ENCODE data around the gene KLF8. TPM values are rescaled to one million over a fixed set of nuclear protein-coding genes. Genes with fewer than 3 reads are reported as not detected.

Gene KLF8
- total RNA-seq, 2 donors from 2014 or later = 5.6 to 22.8 TPM

DNA sequence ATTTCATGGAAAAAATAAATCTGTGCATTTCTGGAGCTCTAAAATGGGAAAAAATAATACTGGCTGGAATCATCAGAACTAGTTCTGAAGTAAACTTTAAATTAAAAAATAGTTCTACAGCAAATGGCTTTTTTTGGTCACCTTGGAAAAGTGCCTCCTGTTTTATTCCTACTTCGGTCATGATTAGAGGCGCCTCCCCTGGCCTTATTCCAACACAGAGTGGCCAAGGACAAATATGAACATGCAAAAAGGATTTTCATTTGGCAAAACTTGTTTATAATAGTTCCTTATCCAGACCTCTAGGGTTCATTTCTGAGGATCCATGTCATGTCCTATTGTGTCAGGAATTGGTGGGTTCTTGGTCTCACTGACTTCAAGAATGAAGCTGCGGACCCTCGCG is 11.1 kb upstream of the KLF8 start:
- Histone ChIP-seq H3K36me3 (no peaks in the 10 kb centered on the region), H3K4me1 (replicated peaks) (no peaks in the 10 kb centered on the region), H3K27me3 (replicated peaks; ENCODE audit: insufficient read depth) (no peaks in the 10 kb centered on the region), H3K9me3 (no peaks in the 10 kb centered on the region), H3K27ac (no peak overlapping the region), H3K4me3 (no peak overlapping the region)
- WGBS = 63% methylated on average over 5 of the region's 5 CpGs
- no peak for TF ChIP-seq CTCF (IDR thresholded peaks at IDR 0.05)
- TF ChIP-seq POLR2A (IDR thresholded peaks at IDR 0.05) = no peak
- TF ChIP-seq POLR2AphosphoS5 (IDR thresholded peaks at IDR 0.05) = no peak
- DNase-seq (ENCODE audit: low spot score) = no peak
- intact Hi-C loops (cut with DNase I) = no loop called here

DNA sequence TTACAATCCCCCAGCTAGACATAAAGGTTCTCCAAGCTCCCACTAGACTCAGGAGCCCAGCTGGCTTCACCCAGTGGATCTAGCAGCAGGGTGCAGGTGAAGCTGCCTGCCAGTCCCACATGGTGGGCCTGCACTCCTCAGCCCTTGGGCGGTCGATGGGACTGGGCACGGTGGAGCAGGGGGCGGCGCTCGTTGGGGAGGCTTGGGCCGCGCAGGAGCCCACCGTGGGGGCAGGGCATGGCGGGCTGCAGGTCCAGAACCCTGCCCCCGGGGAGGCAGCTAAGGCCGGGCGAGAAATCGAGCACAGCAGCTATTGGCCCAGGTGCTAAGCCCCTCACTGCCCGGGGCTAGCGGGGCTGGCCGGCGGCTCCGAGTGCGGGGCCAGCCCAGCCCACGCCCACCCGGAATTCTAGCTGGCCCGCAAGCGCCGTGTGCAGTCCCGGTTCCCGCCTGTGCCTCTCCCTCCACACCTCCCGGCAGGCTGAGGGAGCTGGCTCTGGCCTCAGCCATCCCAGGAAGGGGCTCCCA is 9.6 kb upstream of the KLF8 start:
- no peak overlapping the region for H3K27ac ChIP-seq
- no peaks in the 10 kb centered on the region for H3K27me3 ChIP-seq (replicated peaks; ENCODE audit: insufficient read depth)
- no peaks in the 10 kb centered on the region for H3K36me3 ChIP-seq
- 100% methylated on average over 1 of the region's 28 CpGs for WGBS
- DNase-seq (ENCODE audit: low spot score) = no peak
- no peaks in the 10 kb centered on the region for H3K4me1 ChIP-seq (replicated peaks)
- no peak for TF ChIP-seq POLR2A (IDR thresholded peaks at IDR 0.05)
- TF ChIP-seq CTCF (IDR thresholded peaks at IDR 0.05) = no peak
- TF ChIP-seq POLR2AphosphoS5 (IDR thresholded peaks at IDR 0.05) = no peak
- no peaks in the 10 kb centered on the region for H3K9me3 ChIP-seq
- intact Hi-C loops (cut with DNase I) = no loop called here
- H3K4me3 ChIP-seq = no peak overlapping the region

- H3K4me1 ChIP-seq (replicated peaks) = no peaks in the 10 kb centered on the region
- TF ChIP-seq CTCF (IDR thresholded peaks at IDR 0.05) = no peak
- TF ChIP-seq POLR2AphosphoS5 (IDR thresholded peaks at IDR 0.05) = no peak
- TF ChIP-seq POLR2A (IDR thresholded peaks at IDR 0.05) = no peak
- no peaks in the 10 kb centered on the region for H3K9me3 ChIP-seq
- WGBS = 78% methylated on average over 1 of the region's 1 CpG
- H3K36me3 ChIP-seq = no peaks in the 10 kb centered on the region
- H3K4me3 ChIP-seq = no peak overlapping the region
- intact Hi-C loops (cut with DNase I) = no loop called here
- DNase-seq (ENCODE audit: low spot score) = no peak
- H3K27me3 ChIP-seq (replicated peaks; ENCODE audit: insufficient read depth) = no peaks in the 10 kb centered on the region
- no peak overlapping the region for H3K27ac ChIP-seq
These were observed 5.2 kb upstream of the KLF8 start for GRCh38 chrX:56226980-56227379.

DNA sequence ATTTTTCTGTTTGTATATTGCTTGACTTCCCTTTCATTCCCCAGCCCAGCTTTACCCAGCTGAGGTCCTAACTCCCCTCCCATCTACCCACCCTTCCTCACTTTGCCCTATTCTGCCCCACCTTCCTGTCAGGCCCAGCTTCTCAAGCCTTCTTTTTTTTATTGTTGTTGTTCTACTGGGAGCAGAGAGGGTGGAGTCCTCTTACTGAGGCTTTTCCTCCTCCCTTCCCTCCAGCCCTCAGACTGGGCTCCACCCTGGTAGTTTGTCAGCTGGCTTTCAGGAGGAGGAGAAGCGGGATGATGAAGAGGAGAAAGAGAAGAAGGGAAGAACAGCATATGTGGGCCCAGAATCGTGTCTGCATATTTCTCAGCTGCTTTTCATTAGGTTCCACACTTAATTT is 3.2 kb upstream of the KLF8 start:
- Histone ChIP-seq H3K36me3 (no peaks in the 10 kb centered on the region), H3K9me3 (no peaks in the 10 kb centered on the region), H3K4me1 (replicated peaks) (no peaks in the 10 kb centered on the region), H3K4me3 (no peak overlapping the region), H3K27ac (no peak overlapping the region), H3K27me3 (replicated peaks; ENCODE audit: insufficient read depth) (no peaks in the 10 kb centered on the region)
- intact Hi-C loops (cut with DNase I) = no loop called here
- DNase-seq (ENCODE audit: low spot score) = peak; percentile 4
- TF ChIP-seq POLR2A (IDR thresholded peaks at IDR 0.05) (no peak), CTCF (IDR thresholded peaks at IDR 0.05) (no peak), POLR2AphosphoS5 (IDR thresholded peaks at IDR 0.05) (no peak)
- WGBS = 40% methylated on average over 2 of the region's 2 CpGs

- 36% methylated on average over 10 of the region's 10 CpGs for WGBS
- H3K27me3 ChIP-seq (replicated peaks; ENCODE audit: insufficient read depth) = no peaks in the 10 kb centered on the region
- intact Hi-C loops (cut with DNase I) = loop anchor here (10.0 kb wide), 2 partner anchors 333 to 517 kb away; partner anchors contain the start of genes RRAGB and UBQLN2
- no peak for DNase-seq (ENCODE audit: low spot score)
- no peaks in the 10 kb centered on the region for H3K9me3 ChIP-seq
- H3K4me3 ChIP-seq = peak overlapping the region; percentile 30 to 33
- no peak overlapping the region for H3K27ac ChIP-seq
- H3K4me1 ChIP-seq (replicated peaks) = no peaks in the 10 kb centered on the region
- no peaks in the 10 kb centered on the region for H3K36me3 ChIP-seq
- no peak for TF ChIP-seq POLR2AphosphoS5 (IDR thresholded peaks at IDR 0.05)
- no peak for TF ChIP-seq CTCF (IDR thresholded peaks at IDR 0.05)
- TF ChIP-seq POLR2A (IDR thresholded peaks at IDR 0.05) = no peak
These were observed 542 bp upstream of the KLF8 start for GRCh38 chrX:56231537-56232090.

Measured in prostate gland (tissue), 2 donors.